Measurements from ENCODE around the gene MRPL21. TPM values are rescaled to one million over a fixed set of nuclear protein-coding genes. Genes with fewer than 3 reads are reported as not detected.

The MRPL21 gene
- total and polyA plus RNA-seq, 2 donors from 2014 or later, result 45.0 to 147 TPM

- Histone ChIP-seq H3K9ac (ENCODE audit: low read length in 3 of 3) (peak overlapping the region; percentile 81 to 98 (median 88)), H3K27ac (ENCODE audit: low read depth in 2 of 2, low read length in 2 of 2) (peak overlapping the region; percentile 54 to 67), H3K4me1 (ENCODE audit: control insufficient read depth in 2 of 3, insufficient read depth in 2 of 3, low read depth in 1 of 3, low read length in 3 of 3) (peaks cover 0 to 15% (median 14%) of the 10 kb centered on the region in 3 donors), H3K9me3 (ENCODE audit: control insufficient read depth in 2 of 3, insufficient read depth in 1 of 3, low read length in 3 of 3) (no peaks in the 10 kb centered on the region), H3K27me3 (ENCODE audit: control insufficient read depth, insufficient read depth, low read length) (no peaks in the 10 kb centered on the region), H3K36me3 (ENCODE audit: control insufficient read depth in 2 of 3, insufficient read depth in 3 of 3, low read length in 3 of 3) (peaks cover 0 to 17% (median 12%) of the 10 kb centered on the region in 3 donors), H3K4me3 (ENCODE audit: low read length in 3 of 3) (peak overlapping the region; percentile 95 to 100 (median 98))
- intact Hi-C loops (cut with DNase I), result no loop called here
- FAIRE-seq, result no peak
- TF ChIP-seq CTCF (IDR thresholded peaks at IDR 0.05; ENCODE audit: borderline replicate concordance, extremely low read depth, insufficient read depth), result no peak
- DNase-seq, result peak in 3 of 5 donors; percentile 35 to 81 (median 50)
Measured at GRCh38 chr11:68904248-68904847, 716 bp upstream of the MRPL21 start.

- H3K9ac ChIP-seq (ENCODE audit: low read length in 3 of 3), result no peak overlapping the region
- DNase-seq, result no peak
- H3K4me3 ChIP-seq (ENCODE audit: low read length in 3 of 3), result no peak overlapping the region
- FAIRE-seq, result no peak
- H3K36me3 ChIP-seq (ENCODE audit: control insufficient read depth in 2 of 3, insufficient read depth in 3 of 3, low read length in 3 of 3), result peaks cover 0 to 32% (median 26%) of the 10 kb centered on the region in 3 donors
- intact Hi-C loops (cut with DNase I), result no loop called here
- no peak overlapping the region for H3K27ac ChIP-seq (ENCODE audit: low read depth in 2 of 2, low read length in 2 of 2)
- no peaks in the 10 kb centered on the region for H3K27me3 ChIP-seq (ENCODE audit: control insufficient read depth, insufficient read depth, low read length)
- no peak for TF ChIP-seq CTCF (IDR thresholded peaks at IDR 0.05; ENCODE audit: borderline replicate concordance, extremely low read depth, insufficient read depth)
- H3K9me3 ChIP-seq (ENCODE audit: control insufficient read depth in 2 of 3, insufficient read depth in 1 of 3, low read length in 3 of 3), result no peaks in the 10 kb centered on the region
- H3K4me1 ChIP-seq (ENCODE audit: control insufficient read depth in 2 of 3, insufficient read depth in 2 of 3, low read depth in 1 of 3, low read length in 3 of 3), result peaks cover 0 to 15% (median 14%) of the 10 kb centered on the region in 3 donors
Measured at GRCh38 chr11:68900835-68901381, 2.7 kb downstream of the MRPL21 start.

GRCh38 chr11:68897441-68897840, 6.2 kb downstream of the MRPL21 start:
- H3K9ac ChIP-seq (ENCODE audit: low read length in 3 of 3), result no peak overlapping the region
- no peaks in the 10 kb centered on the region for H3K27me3 ChIP-seq (ENCODE audit: control insufficient read depth, insufficient read depth, low read length)
- no peak for TF ChIP-seq CTCF (IDR thresholded peaks at IDR 0.05; ENCODE audit: borderline replicate concordance, extremely low read depth, insufficient read depth)
- no peak for DNase-seq
- H3K9me3 ChIP-seq (ENCODE audit: control insufficient read depth in 2 of 3, insufficient read depth in 1 of 3, low read length in 3 of 3), result no peaks in the 10 kb centered on the region
- peaks cover 0 to 2% (median 2%) of the 10 kb centered on the region in 3 donors for H3K4me1 ChIP-seq (ENCODE audit: control insufficient read depth in 2 of 3, insufficient read depth in 2 of 3, low read depth in 1 of 3, low read length in 3 of 3)
- H3K36me3 ChIP-seq (ENCODE audit: control insufficient read depth in 2 of 3, insufficient read depth in 3 of 3, low read length in 3 of 3), result peaks cover 0 to 43% (median 31%) of the 10 kb centered on the region in 3 donors
- FAIRE-seq, result no peak
- intact Hi-C loops (cut with DNase I), result no loop called here
- no peak overlapping the region for H3K4me3 ChIP-seq (ENCODE audit: low read length in 3 of 3)
- H3K27ac ChIP-seq (ENCODE audit: low read depth in 2 of 2, low read length in 2 of 2), result no peak overlapping the region

Data from kidney (tissue), 14 donors.